Measurements from ENCODE around the gene P2RY8.

The P2RY8 gene

DNA sequence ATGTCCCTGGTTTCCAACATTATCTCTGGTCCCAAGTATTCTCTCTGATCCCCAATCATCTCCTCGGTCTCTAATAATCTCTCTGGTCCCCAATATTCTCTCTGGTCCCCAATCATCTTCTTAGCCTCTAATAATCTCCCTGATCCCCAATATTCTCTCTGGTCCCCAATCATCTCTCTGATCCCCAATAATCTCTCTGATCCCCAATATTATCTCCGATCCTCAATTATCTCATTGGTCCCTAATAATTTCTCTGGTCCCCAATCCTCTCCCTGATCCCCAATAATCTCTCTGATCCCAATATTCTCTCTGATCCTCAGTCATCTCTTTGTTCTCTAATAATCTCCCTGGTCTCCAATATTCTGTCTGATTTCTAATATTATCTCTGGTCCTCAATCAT lies 16.6 kb downstream of the P2RY8 start:
- TF ChIP-seq, protein P1, sequence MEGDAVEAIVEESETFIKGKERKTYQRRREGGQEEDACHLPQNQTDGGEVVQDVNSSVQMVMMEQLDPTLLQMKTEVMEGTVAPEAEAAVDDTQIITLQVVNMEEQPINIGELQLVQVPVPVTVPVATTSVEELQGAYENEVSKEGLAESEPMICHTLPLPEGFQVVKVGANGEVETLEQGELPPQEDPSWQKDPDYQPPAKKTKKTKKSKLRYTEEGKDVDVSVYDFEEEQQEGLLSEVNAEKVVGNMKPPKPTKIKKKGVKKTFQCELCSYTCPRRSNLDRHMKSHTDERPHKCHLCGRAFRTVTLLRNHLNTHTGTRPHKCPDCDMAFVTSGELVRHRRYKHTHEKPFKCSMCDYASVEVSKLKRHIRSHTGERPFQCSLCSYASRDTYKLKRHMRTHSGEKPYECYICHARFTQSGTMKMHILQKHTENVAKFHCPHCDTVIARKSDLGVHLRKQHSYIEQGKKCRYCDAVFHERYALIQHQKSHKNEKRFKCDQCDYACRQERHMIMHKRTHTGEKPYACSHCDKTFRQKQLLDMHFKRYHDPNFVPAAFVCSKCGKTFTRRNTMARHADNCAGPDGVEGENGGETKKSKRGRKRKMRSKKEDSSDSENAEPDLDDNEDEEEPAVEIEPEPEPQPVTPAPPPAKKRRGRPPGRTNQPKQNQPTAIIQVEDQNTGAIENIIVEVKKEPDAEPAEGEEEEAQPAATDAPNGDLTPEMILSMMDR (IDR thresholded peaks at IDR 0.05; ENCODE audit: insufficient read depth, low read length, missing control alignments), result no peak
- ChIA-PET CTCF (no interaction called here), POLR2A (no interaction called here)

DNA sequence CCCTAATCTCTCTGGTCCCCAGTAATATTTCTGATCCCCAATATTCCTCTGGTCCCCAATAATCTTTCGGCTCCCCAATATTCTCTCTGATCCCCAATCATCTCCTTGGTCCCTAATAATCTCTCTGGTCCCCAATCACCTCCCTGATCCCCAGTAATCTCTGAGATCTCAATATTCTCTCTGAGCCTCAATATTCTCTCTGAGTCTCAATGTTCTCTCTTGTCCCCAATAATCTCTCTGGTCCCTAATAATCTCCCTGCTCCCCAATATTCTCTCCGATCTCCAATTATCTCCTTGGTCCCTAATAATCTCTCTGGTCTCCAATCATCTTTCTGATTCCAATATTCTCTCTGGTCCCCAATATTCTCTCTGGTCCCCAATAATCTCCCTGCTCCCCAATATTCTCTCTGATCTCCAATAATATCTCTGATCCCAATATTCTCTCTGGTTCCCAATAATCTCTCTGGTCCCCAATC lies 17.9 kb downstream of the P2RY8 start:
- TF ChIP-seq, protein P1 (IDR thresholded peaks at IDR 0.05; ENCODE audit: insufficient read depth, low read length, missing control alignments), result no peak
- no peak for DNase-seq (ENCODE audit: low read depth, low spot score)
- ChIA-PET CTCF (no interaction called here), POLR2A (no interaction called here)
- H3K4me3 ChIP-seq (ENCODE audit: low read depth, low read length), result no peak overlapping the region

More for the DNA sequence above, 16.6 kb downstream of the P2RY8 start:
- H3K4me3 ChIP-seq (ENCODE audit: low read depth, low read length), result no peak overlapping the region
- DNase-seq (ENCODE audit: low read depth, low spot score), result no peak

DNA sequence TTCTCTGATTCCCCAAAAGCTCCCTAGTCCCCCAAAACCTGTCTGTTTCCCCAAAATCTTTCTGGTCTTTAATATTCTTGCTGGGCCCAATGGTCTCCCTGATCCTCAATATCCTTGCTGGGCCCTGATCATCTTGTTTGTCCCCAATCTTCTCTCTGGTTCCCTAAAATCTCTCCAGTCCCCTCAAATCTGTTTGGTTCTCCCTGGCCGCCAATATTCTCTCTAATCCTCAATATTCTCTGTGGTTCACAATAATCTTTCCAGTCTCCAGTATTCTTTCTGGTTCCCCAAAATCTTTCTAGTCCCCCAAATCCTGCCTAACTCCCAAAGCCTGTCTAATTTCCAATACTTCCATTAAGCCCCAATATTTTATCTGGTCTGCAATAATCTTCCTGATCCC lies 18.5 kb downstream of the P2RY8 start:
- H3K4me3 ChIP-seq (ENCODE audit: low read depth, low read length), result no peak overlapping the region
- no peak for DNase-seq (ENCODE audit: low read depth, low spot score)
- ChIA-PET POLR2A (no interaction called here), CTCF (no interaction called here)
- TF ChIP-seq, protein P1 (IDR thresholded peaks at IDR 0.05; ENCODE audit: insufficient read depth, low read length, missing control alignments), result no peak

DNA sequence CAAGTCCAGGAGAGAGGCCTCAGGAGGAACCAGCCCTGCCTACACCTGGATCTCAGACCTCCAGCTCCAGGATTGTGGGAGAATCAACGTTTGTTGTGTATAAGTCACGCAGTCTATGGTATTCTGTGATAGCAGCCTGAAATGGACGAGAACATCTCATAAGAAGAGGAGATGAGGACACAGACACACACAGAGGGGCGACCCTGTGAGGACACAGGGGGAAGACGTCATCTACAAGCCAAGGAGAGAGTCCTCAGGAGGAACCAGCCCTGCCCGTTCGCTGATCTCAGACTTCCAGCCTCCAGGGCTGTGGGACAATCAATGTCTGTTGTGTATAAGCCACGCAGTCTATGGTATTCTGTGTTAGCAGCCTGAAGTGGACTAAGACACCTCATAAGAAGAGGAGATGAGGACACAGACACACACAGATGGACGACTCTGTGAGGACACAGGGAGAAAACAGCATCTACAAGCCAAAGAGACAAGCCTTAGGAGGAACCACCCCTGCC lies 20.3 kb downstream of the P2RY8 start:
- DNase-seq (ENCODE audit: low read depth, low spot score), result no peak
- ChIA-PET POLR2A (no interaction called here), CTCF (no interaction called here)
- H3K4me3 ChIP-seq (ENCODE audit: low read depth, low read length), result no peak overlapping the region
- TF ChIP-seq, protein P1 (IDR thresholded peaks at IDR 0.05; ENCODE audit: insufficient read depth, low read length, missing control alignments), result no peak

DNA sequence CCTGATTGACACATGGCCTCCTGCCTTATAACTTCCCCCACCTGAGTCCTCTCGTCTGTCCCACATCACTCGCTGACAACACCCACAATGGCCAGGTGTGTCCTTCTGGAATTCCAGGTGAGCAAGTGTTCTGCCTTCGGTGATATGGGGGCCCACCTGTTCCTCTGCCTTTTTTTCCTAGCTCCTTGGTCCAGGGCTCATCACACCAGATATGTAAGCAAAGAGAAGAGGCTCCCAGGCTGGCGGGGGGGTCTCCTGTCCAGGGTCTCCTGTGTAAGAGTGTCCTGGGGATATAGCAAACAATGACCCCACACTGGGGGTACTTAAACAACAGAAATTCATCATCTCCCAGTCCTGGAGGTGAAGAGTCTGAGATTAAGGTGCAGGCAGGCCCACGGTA lies 25.2 kb downstream of the P2RY8 start:
- DNase-seq (ENCODE audit: low read depth, low spot score), result no peak
- ChIA-PET CTCF (no interaction called here), POLR2A (no interaction called here)
- H3K4me3 ChIP-seq (ENCODE audit: low read depth, low read length), result no peak overlapping the region
- TF ChIP-seq, protein P1 (IDR thresholded peaks at IDR 0.05; ENCODE audit: insufficient read depth, low read length, missing control alignments), result no peak

DNA sequence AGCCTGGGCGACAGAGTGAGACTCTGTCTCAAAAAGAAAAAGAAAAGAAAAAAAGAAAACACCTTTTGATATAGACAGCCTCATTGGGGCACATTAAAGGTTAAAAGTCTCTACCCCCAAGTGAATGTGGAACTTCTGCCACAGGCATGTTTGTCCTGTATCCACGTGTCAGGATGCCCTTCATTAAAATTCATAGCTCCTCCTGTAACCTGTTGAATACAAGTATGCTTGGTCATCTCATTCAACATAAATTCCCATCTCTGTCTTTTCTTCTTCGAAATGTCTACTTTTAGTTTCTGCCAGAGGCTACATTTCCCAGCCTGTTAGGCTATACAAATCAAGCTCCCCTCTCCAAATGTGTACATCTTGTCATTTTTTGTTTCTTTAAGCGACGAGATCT lies 25.8 kb downstream of the P2RY8 start:
- H3K4me3 ChIP-seq (ENCODE audit: low read depth, low read length), result no peak overlapping the region
- ChIA-PET CTCF (no interaction called here), POLR2A (no interaction called here)
- TF ChIP-seq, protein P1 (IDR thresholded peaks at IDR 0.05; ENCODE audit: insufficient read depth, low read length, missing control alignments), result no peak
- no peak for DNase-seq (ENCODE audit: low read depth, low spot score)
